NCI-H510A (cell line): ENCODE results near the gene MAP3K20.
"Not testable (repeated sequence)": the region's sequence is repeated elsewhere in the genome, so short reads cannot be mapped to it uniquely, and the experiment has no call there.

Experiments
- DNase-seq: peaks from one replicate; lab custom pipeline; 2025; lab: John Stamatoyannopoulos, UW

The MAP3K20 gene

GRCh38 chr2:173126819-173127218, 51.2 kb downstream of the MAP3K20 start:
- DNase-seq = no peak

GRCh38 chr2:173128132-173128531, 52.5 kb downstream of the MAP3K20 start:
- not testable (repeated sequence) for DNase-seq

DNA sequence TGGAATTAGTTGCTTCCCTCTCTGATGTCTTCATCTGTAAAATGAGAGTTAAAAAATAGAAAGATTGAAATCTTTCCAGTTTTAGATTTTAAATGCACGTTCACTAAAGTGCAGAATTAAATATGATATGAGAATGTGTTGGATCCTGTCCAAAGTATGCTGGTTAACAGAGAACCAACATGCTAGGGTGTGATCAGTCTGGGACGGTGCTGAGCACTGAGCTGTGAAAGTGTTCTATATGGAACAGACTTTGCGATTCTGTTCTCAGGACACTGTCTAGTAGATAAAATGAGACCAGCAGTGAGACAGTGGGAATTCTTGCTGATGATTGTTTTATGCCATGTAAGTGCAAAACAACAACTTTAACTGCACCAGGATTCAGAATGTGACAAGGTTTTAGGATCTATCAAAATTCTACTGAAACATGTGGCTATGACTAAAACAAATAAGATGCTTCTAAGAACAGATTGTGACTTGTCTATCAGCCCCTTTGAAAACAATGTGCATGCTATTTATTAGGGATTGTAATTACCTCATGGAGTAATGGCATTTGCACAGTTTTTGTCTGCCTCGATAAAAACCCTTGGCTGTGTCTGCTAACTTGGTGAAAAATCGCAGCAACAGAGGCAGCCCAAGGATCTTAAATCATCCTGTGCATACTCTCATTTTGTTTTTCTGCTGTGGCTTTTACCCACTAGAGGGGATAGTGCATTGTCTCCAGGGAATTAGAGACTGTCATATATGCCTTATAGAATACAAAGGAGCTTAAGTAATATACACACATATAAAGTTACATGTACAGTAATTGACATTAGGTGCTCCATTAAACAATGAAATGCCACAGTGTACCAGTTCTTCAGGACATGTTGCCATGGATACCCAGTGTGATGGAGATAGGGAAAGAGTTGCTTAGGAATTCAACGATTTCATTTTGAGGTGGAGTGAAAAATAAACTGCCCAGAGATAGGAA, 55.1 kb downstream of the MAP3K20 start:
- no peak for DNase-seq

- DNase-seq = no peak
Observed at GRCh38 chr2:173132531-173132930, 56.9 kb downstream of the MAP3K20 start.

DNA sequence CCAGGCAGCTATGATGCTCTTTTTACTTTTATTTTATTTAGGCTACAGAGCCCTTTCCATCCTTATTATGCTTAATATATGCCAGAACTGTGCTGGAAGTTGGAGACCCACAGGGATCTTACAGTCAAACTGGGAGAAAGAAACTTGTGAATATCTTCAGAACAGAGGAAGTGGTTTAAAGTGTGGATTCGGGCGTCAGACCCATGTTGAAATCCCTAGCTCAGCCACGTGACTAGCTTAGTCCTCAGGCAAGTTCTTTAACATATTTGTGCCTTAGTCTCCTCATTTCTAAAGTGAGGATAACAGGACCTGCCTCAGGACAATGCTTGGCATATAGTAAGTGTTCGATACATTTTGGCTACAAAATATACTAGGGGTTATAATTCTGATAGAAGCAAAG, 59.1 kb downstream of the MAP3K20 start:
- DNase-seq = no peak

- no peak for DNase-seq
Observed at GRCh38 chr2:173136067-173136466, 60.4 kb downstream of the MAP3K20 start.

- no peak for DNase-seq
Observed at GRCh38 chr2:173136599-173136998, 61.0 kb downstream of the MAP3K20 start.

DNA sequence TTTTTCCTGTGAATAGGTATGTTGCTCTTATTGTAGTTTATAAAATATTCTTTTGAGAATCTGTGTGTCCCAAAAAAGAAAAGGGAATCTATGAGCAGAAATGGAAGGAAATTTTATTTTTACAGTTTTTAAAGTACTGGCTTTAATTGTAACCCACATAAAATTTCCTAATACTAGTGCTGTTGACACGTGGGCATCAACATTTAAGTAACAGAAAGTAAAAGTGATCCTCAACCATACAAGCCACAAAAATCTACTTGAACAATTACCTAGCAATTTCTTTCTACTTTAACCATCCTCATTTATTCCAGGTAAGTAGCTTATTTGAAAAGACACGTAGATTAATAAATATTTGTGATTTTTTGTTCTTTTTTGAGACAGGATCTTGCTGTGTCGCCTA, 62.0 kb downstream of the MAP3K20 start:
- no peak for DNase-seq

- DNase-seq = no peak
Observed at GRCh38 chr2:173138962-173139361, 63.3 kb downstream of the MAP3K20 start.

GRCh38 chr2:173141666-173142065, 66.0 kb downstream of the MAP3K20 start:
- no peak for DNase-seq

GRCh38 chr2:173145454-173145853, 69.8 kb downstream of the MAP3K20 start:
- DNase-seq = no peak

DNA sequence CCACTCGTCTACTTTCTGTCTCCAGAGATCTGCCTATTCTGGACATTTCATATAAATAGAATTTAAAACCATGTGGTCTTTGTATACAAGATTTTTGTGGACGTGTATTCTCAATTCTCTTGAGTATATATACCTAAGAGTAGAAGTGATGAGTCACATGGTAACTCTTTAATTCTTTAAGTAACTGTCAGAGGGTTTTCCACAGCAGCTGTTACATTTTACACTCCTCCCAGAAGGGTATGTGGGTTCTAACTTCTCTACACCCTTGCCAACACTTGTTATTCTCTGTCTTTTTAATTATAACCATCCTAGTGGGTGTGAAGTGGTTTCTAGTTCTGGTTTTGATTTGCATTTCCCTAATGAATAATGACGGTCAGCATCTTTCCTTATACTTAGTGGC, 70.9 kb downstream of the MAP3K20 start:
- no peak for DNase-seq

DNA sequence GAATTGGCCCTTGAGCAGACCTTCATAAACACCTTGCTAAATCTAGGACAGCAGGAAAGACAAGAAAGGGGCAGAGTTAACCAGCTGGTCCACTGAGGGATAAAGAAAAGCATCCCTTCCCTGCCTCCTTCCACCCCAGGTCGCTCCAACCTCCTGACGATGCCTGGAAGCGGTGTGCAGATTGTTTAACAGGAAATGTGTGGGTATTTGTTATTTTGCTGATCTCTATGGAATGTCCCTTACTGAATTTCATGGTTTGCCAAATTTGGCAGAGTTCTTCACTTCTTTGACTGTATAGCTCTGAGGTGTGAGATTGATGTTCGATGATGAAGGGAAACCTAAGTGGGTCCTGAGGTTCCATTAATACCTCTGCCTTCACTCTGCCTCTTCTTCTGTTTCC, 72.9 kb downstream of the MAP3K20 start:
- no peak for DNase-seq

GRCh38 chr2:173149491-173149890, 73.8 kb downstream of the MAP3K20 start:
- no peak for DNase-seq

- DNase-seq = no peak
Observed at GRCh38 chr2:173150087-173150486, 74.4 kb downstream of the MAP3K20 start.

- no peak for DNase-seq
Observed at GRCh38 chr2:173150963-173151362, 75.3 kb downstream of the MAP3K20 start.

- DNase-seq = no peak
Observed at GRCh38 chr2:173151671-173152401, 76.2 kb downstream of the MAP3K20 start.

- no peak for DNase-seq
Observed at GRCh38 chr2:173153301-173153885, 77.7 kb downstream of the MAP3K20 start.

DNA sequence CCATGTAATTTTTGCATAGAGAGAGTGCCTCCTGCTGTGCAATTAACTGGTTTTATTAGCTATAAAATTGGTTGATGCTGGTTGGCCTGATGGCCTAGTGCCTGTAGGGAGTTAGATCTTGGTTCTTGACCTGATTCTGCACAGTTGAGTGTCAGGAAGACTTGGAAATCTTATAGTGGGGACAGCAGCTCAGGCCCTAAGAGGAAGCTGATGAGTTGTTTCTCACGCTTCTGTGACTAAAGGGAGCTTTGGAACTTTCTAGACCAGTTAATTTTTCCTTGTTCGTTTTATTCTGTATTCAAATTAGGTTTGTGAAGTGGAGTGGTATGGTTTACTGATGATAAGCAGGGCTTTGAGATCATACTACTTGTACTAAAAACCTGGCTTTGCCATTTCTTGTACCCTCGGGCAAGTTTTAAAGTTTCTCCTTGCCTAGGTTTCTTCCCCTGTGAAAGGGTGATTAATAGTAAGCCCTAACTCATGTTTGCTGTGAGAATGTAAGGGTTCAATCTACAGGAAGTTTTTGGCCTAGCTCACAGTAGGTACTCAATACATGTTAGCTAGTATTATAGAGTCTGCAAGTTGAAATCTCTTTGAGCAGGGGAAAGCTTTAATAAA, 82.1 kb downstream of the MAP3K20 start:
- no peak for DNase-seq

DNA sequence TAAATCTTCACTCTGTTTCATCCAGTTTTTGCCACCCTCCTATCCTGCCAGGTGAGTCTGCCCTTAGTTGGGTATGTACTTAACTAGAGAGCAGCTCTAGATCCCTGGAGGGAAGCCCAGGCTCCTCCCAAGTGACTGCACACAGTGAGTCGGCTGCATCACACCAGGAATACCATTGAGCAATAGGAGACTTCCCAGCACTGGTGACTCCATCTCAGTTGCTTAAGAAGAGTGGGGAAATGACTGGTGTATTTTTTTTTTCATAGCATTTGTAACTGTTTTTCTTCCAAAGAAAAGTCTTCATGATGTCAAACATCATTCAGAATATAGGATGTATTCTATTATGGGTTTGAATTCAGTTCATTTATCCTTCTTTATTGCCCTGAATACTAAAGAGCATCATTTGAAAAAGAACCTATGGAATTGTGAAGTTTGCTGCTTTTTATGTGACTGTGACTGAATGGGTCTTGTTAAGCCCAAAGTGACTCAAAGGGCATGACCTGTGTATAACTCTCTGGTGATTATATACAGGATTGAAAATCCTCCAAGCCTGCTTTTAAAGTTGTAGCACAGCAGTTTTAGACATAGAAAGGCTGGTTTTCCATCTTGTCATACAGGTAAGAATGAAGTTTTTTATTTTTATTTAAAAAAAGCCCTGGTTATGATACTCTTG, 84.3 kb downstream of the MAP3K20 start:
- DNase-seq = no peak

GRCh38 chr2:173160618-173161017, 85.0 kb downstream of the MAP3K20 start:
- DNase-seq = no peak

DNA sequence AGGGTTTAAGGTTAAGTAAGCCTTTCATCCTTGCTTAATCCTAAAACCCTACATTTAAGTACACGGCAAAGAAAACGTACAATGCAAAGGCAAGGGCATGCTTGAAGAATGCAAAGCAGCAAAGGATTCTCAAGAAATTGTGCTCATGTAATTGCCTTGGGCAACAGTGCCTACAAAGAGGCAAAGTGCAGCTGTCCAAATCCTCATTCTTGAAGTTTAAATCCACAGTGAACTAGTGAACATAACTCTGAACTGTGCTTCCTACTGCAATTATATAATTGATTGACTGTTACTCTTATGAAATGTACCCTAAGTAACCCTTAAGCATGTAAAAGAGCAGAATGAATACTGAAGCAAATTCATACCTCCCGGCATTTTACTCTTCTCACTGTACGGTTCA, 85.4 kb downstream of the MAP3K20 start:
- no peak for DNase-seq
